Hair follicle dermal papilla cell (primary cell): Measurements from ENCODE around the gene AGTRAP. TPM values are rescaled to one million over a fixed set of nuclear protein-coding genes. Genes with fewer than 3 reads are reported as not detected.

Source experiments
- total RNA-seq: library from RNA; depleted of rRNA; stranded (reverse); fragments of >200 nt; gene quantifications from 2 replicates; pipeline ENCODE4 v1.2.3, GENCODE V29; 2012

Gene AGTRAP
- total RNA-seq, result 51.0 and 53.2 TPM in 2 replicates

GRCh38 chr1:11735854-11736745, at the start of gene AGTRAP:
TSS of gene AGTRAP (plus strand) at chr1:11736136. CDS start at chr1:11736209, 73 bp downstream.

GRCh38 chr1:11691302-11691914, 44.5 kb upstream of the AGTRAP start, which contains the start of gene DRAXIN:
TSS of gene DRAXIN (plus strand) at chr1:11691710. CDS start at chr1:11706259, 14,549 bp downstream.

GRCh38 chr1:11761988-11762406, 26.1 kb downstream of the AGTRAP start, which contains the start of gene C1orf167:
TSS of gene C1orf167 (plus strand) at chr1:11762193. CDS start at chr1:11764401, 2,208 bp downstream.

Other genes with a start within 250 kb of the AGTRAP start
- 1.8 and 2.4 TPM in 2 replicates for gene FBXO2, start 81.7 kb upstream of the AGTRAP start, total RNA-seq
- 24.3 and 25.8 TPM in 2 replicates for gene FBXO44, start 81.3 kb upstream of the AGTRAP start, total RNA-seq
- 8.6 and 8.9 TPM in 2 replicates for gene FBXO6, start 71.9 kb upstream of the AGTRAP start, total RNA-seq
- 22.3 and 32.0 TPM in 2 replicates for gene MAD2L2, start 55.0 kb upstream of the AGTRAP start, total RNA-seq
- under 0.01 TPM in 1 of 2 replicates, not detected in the other for gene DRAXIN, start 44.4 kb upstream of the AGTRAP start, total RNA-seq
- gene C1orf167, start 26.1 kb downstream of the AGTRAP start, total RNA-seq, result 0.32 TPM in 1 of 2 replicates, not detected in the other
- gene MTHFR, start 69.8 kb downstream of the AGTRAP start, total RNA-seq, result 30.4 and 37.6 TPM in 2 replicates
- 25.0 and 28.5 TPM in 2 replicates for gene CLCN6, start 70.1 kb downstream of the AGTRAP start, total RNA-seq
- gene NPPA, start 111.6 kb downstream of the AGTRAP start, total RNA-seq, result not detected in 2 replicates
- not detected in 2 replicates for gene NPPB, start 122.8 kb downstream of the AGTRAP start, total RNA-seq
- 73.2 and 78.7 TPM in 2 replicates for gene KIAA2013, start 190.3 kb downstream of the AGTRAP start, total RNA-seq
- 242 and 251 TPM in 2 replicates for gene PLOD1, start 198.6 kb downstream of the AGTRAP start, total RNA-seq
- 71.9 and 81.0 TPM in 2 replicates for gene MFN2, start 244.3 kb downstream of the AGTRAP start, total RNA-seq